Activated T-cell treated with anti-CD3 and anti-CD28 coated beads, Interleukin-2, amount 50 U/mL, for 4 hours (primary cell): ENCODE data around the gene COTL1. TPM values are rescaled to one million over a fixed set of nuclear protein-coding genes. Genes with fewer than 3 reads are reported as not detected.

Experiments
- ATAC-seq, 2 donors: fragments of 200-7000 bp; cut with Tn5 transposase; one replicate each; pipeline ENCODE4 v1.10.0; 2021
- DNase-seq: peaks from one replicate; pipeline ENCODE4 v3.0.0-alpha.2; 2020
- H3K27me3 Mint-ChIP-seq: one replicate; pipeline ENCODE4 v1.8.0; 2021; ENCODE audit warnings: low read depth, mixed read lengths
- H3K36me3 Mint-ChIP-seq: one replicate; pipeline ENCODE4 v1.8.0; 2022; ENCODE audit warnings: mixed read lengths; ENCODE audit not compliant: insufficient read depth
- H3K4me1 Mint-ChIP-seq: one replicate; pipeline ENCODE4 v1.8.0; 2021; ENCODE audit warnings: low read depth, mixed read lengths
- H3K4me3 Mint-ChIP-seq: one replicate; pipeline ENCODE4 v1.8.0; 2021; ENCODE audit warnings: mild to moderate bottlenecking, moderate library complexity, mixed read lengths
- H3K9me3 Mint-ChIP-seq: one replicate; pipeline ENCODE4 v1.8.0; 2021; ENCODE audit warnings: mixed read lengths
- total RNA-seq, 3 donors: library from RNA; stranded (reverse); gene quantifications; one replicate each; pipeline ENCODE4 v1.2.1, GENCODE V29; 2021

Gene COTL1
- total RNA-seq, 3 donors from 2014 or later = 209 to 331 (median 274) TPM

GRCh38 chr16:84543253-84543652, 74.6 kb downstream of the COTL1 start:
- DNase-seq = no peak
- no peaks in the 10 kb centered on the region for H3K9me3 Mint-ChIP-seq
- no peaks in the 10 kb centered on the region for H3K27me3 Mint-ChIP-seq
- H3K4me1 Mint-ChIP-seq = peaks cover 29% of the 10 kb centered on the region
- H3K4me3 Mint-ChIP-seq = no peak overlapping the region
- H3K36me3 Mint-ChIP-seq = no peaks in the 10 kb centered on the region
- ATAC-seq = no peak

DNA sequence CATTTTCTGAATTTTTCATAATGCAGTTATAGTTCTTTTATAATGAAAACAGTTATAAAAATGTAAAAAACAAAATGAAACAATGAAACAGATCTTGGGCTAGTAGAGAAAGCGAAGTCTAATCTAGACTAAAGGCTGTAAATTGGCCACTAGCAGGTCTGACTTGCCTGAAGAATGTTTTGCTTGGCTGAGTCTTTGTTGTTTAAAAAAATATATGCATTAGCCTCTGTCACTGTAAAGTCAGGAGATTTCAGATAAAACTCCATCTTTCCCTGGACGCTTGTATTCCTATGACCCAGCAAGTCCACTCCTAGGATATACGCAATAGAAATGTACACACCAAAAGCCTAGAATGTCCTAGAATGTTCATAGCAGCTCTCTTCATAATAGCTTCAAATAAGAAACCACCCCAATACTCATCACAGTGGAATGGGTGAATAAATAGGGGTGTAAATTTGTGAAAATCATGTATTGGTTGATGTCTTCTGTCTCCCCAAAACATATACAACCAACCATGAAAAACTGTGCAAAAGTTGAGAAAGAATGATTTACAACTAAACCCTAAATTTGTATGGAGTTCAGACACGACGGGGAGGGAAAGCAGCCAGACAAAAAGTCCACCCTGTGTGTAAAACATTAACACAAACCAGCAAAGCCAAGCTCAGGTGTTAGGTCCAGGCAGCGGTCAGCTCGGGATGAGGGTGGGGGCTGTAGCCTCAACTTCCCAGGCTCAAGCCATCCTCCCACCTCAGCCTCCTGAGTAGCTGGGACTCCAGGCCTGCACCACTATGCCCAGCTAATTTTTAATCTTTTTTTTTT, 75.7 kb downstream of the COTL1 start:
- Mint-ChIP-seq H3K27me3 (no peaks in the 10 kb centered on the region), H3K9me3 (no peaks in the 10 kb centered on the region), H3K4me3 (no peak overlapping the region), H3K4me1 (peaks cover 23% of the 10 kb centered on the region), H3K36me3 (no peaks in the 10 kb centered on the region)
- no peak for DNase-seq
- ATAC-seq = no peak

DNA sequence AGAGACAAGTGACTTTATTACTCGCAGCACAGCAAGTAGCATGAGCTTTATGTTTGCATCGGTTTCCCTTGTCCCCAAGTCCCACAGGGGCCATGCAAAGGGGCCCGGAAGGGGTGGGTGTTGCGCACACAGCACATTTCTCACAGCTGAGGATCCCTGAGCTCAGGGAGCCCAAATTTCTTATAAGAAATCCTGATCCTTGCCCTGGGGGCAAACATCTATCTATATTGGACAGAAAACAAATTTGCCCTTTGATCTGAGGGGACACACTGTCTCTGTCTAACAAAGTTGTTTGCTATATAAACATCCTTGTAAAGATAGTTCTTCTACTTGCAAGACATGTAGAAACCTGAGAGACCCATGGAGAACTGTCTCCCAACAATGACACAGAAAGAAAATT, 77.7 kb downstream of the COTL1 start:
- H3K4me1 Mint-ChIP-seq = peaks cover 12% of the 10 kb centered on the region
- H3K27me3 Mint-ChIP-seq = no peaks in the 10 kb centered on the region
- ATAC-seq (no peak), DNase-seq (no peak)
- H3K4me3 Mint-ChIP-seq = no peak overlapping the region
- no peaks in the 10 kb centered on the region for H3K36me3 Mint-ChIP-seq
- H3K9me3 Mint-ChIP-seq = no peaks in the 10 kb centered on the region

- no peaks in the 10 kb centered on the region for H3K9me3 Mint-ChIP-seq
- H3K27me3 Mint-ChIP-seq = no peaks in the 10 kb centered on the region
- ATAC-seq = no peak
- H3K4me1 Mint-ChIP-seq = no peaks in the 10 kb centered on the region
- no peak overlapping the region for H3K4me3 Mint-ChIP-seq
- DNase-seq = no peak
- no peaks in the 10 kb centered on the region for H3K36me3 Mint-ChIP-seq
Observed at GRCh38 chr16:84538222-84538840, 79.5 kb downstream of the COTL1 start.

- ATAC-seq = no peak
Observed at GRCh38 chr16:84537491-84538151, 80.3 kb downstream of the COTL1 start.

GRCh38 chr16:84535851-84536250, 82.0 kb downstream of the COTL1 start:
- Mint-ChIP-seq H3K9me3 (no peaks in the 10 kb centered on the region), H3K36me3 (no peaks in the 10 kb centered on the region), H3K27me3 (no peaks in the 10 kb centered on the region), H3K4me3 (no peak overlapping the region), H3K4me1 (peaks cover 5% of the 10 kb centered on the region)
- ATAC-seq (no peak), DNase-seq (no peak)

More at GRCh38 chr16:84537491-84538151, 80.3 kb downstream of the COTL1 start:
- H3K9me3 Mint-ChIP-seq = no peaks in the 10 kb centered on the region
- no peak overlapping the region for H3K4me3 Mint-ChIP-seq
- no peaks in the 10 kb centered on the region for H3K36me3 Mint-ChIP-seq
- no peaks in the 10 kb centered on the region for H3K27me3 Mint-ChIP-seq
- no peak for DNase-seq
- H3K4me1 Mint-ChIP-seq = no peaks in the 10 kb centered on the region

GRCh38 chr16:84535408-84535807, 82.5 kb downstream of the COTL1 start:
- Mint-ChIP-seq H3K36me3 (no peaks in the 10 kb centered on the region), H3K9me3 (no peaks in the 10 kb centered on the region), H3K4me1 (peaks cover 5% of the 10 kb centered on the region), H3K27me3 (no peaks in the 10 kb centered on the region), H3K4me3 (no peak overlapping the region)
- ATAC-seq (no peak), DNase-seq (no peak)

- no peak overlapping the region for H3K4me3 Mint-ChIP-seq
- H3K9me3 Mint-ChIP-seq = no peaks in the 10 kb centered on the region
- peaks cover 5% of the 10 kb centered on the region for H3K4me1 Mint-ChIP-seq
- no peaks in the 10 kb centered on the region for H3K27me3 Mint-ChIP-seq
- no peaks in the 10 kb centered on the region for H3K36me3 Mint-ChIP-seq
- no peak for DNase-seq
- no peak for ATAC-seq
Observed at GRCh38 chr16:84534815-84535214, 83.1 kb downstream of the COTL1 start.

GRCh38 chr16:84532855-84533486, 84.9 kb downstream of the COTL1 start:
- Mint-ChIP-seq H3K4me3 (no peak overlapping the region), H3K27me3 (no peaks in the 10 kb centered on the region), H3K4me1 (peaks cover 5% of the 10 kb centered on the region), H3K36me3 (no peaks in the 10 kb centered on the region), H3K9me3 (no peaks in the 10 kb centered on the region)
- ATAC-seq = no peak
- DNase-seq = no peak

DNA sequence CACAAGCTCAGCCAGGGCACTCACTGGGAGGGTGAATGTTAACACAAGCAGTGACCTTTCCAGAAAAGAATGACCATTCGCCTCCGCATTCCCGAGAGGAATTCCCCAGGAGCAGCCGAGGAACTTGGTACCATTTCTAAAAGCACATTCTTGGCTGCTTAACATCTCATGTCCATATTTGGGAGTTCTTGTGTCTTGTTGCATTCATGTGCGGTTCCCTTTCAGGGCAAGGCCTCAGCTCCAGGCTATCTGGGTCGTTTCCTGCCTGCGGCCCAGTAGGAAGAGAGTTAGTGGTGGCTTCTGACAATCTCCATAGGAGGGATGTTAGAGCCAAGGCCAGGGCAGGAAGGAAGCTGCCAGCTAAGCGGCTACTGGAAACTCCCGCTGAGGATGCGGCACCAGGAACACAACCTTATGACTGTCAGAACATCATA, 85.6 kb downstream of the COTL1 start:
- H3K9me3 Mint-ChIP-seq = no peaks in the 10 kb centered on the region
- no peaks in the 10 kb centered on the region for H3K27me3 Mint-ChIP-seq
- no peaks in the 10 kb centered on the region for H3K36me3 Mint-ChIP-seq
- H3K4me1 Mint-ChIP-seq = peaks cover 5% of the 10 kb centered on the region
- no peak for ATAC-seq
- DNase-seq = no peak
- no peak overlapping the region for H3K4me3 Mint-ChIP-seq

DNA sequence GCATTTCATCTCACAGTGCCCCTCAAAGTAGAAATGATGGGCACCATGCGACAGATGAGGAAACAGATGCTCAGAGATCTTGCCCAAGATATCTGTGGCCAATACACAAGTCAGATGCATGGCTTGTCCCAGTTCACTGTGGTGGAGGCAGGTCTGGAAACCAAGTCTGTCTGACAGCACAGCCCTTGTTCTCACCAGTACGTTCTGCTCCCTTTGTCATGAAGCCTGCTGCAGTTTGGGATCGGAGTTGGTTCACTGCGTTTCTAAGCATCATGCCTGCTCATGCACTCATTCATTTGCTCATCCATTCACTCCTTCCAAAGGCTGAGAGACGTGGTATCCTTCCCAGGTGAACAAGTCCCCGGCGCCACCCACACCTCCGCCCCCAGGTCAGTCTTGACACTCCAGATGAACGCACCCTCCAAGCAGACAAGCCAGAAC, 86.2 kb downstream of the COTL1 start:
- DNase-seq (no peak), ATAC-seq (no peak)
- Mint-ChIP-seq H3K36me3 (no peaks in the 10 kb centered on the region), H3K4me1 (peaks cover 5% of the 10 kb centered on the region), H3K9me3 (no peaks in the 10 kb centered on the region), H3K27me3 (no peaks in the 10 kb centered on the region), H3K4me3 (no peak overlapping the region)

DNA sequence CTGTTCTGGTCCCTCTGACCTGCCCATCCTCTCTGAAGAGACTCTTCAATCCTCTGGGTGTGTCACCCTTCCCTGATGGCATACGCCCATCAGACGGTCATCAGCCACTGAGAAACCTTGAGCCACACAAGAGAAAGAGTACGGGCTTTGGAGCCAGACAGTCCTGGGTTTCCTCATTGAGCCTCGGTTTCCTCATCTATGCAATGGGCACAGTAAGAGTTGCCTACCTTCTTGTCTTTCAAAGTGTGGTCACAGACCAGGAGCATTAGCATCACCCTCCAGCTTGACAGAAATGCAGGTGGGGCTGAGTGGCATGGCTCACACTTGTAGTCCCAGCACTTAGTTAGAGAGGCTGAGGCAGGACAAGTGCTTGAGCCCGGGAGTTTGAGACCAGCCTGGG, 87.3 kb downstream of the COTL1 start:
- no peaks in the 10 kb centered on the region for H3K9me3 Mint-ChIP-seq
- no peaks in the 10 kb centered on the region for H3K36me3 Mint-ChIP-seq
- ATAC-seq (no peak), DNase-seq (no peak)
- H3K27me3 Mint-ChIP-seq = no peaks in the 10 kb centered on the region
- peaks cover 5% of the 10 kb centered on the region for H3K4me1 Mint-ChIP-seq
- H3K4me3 Mint-ChIP-seq = no peak overlapping the region

DNA sequence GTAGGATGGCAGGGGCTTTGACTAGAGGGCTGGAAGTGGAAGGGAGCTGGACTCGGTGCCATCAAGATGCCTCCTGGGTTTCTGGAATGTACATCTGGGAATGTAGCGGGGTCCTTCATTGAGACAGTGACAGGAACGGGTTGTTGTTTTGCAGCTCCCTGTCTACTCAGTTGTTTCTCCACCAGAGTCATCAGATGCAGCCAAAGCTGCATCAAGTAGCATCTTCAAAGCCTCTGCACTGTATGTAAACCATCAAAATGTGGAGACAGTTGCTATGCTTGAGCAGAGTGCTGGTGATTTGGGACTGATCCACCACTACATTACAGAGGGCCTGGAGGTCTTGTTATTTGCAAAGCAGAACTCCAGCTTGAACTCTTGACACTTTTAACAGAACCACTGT, 88.3 kb downstream of the COTL1 start:
- H3K9me3 Mint-ChIP-seq = no peaks in the 10 kb centered on the region
- ATAC-seq = no peak
- no peak overlapping the region for H3K4me3 Mint-ChIP-seq
- DNase-seq = no peak
- no peaks in the 10 kb centered on the region for H3K27me3 Mint-ChIP-seq
- H3K4me1 Mint-ChIP-seq = peaks cover 5% of the 10 kb centered on the region
- no peaks in the 10 kb centered on the region for H3K36me3 Mint-ChIP-seq

DNA sequence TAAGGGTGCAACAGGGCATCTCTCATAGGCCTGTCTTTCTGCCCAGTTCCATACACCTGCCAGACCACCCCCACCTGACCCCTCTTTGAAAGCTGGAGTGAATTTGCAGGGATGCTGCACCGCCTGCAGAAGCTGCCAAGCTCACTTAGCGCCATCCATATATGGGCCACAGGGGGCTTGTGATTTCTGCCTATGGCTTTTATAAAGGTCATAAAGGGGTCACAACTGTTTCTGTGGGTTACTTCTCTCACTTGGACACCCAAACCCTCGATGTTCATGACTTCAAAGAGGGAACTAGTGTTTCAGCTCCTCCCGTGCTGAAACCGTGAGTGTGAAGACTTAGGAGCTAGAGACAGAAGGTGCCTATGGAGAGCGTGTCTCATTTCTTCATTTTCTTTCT, 89.6 kb downstream of the COTL1 start:
- no peak for ATAC-seq
- no peak overlapping the region for H3K4me3 Mint-ChIP-seq

More for the DNA sequence above, 89.6 kb downstream of the COTL1 start:
- no peaks in the 10 kb centered on the region for H3K9me3 Mint-ChIP-seq
- peaks cover 5% of the 10 kb centered on the region for H3K4me1 Mint-ChIP-seq
- H3K27me3 Mint-ChIP-seq = no peaks in the 10 kb centered on the region
- no peaks in the 10 kb centered on the region for H3K36me3 Mint-ChIP-seq
- DNase-seq = no peak
